ENCODE results near the gene PPL.
"Not testable (repeated sequence)": the region's sequence is repeated elsewhere in the genome, so short reads cannot be mapped to it uniquely, and the experiment has no call there.

The PPL gene

GRCh38 chr16:4908854-4909401 lies 28.0 kb downstream of the PPL start:
- no peak for DNase-seq (ENCODE audit: low read depth in 2 of 2)

- no peak for DNase-seq (ENCODE audit: low read depth in 2 of 2)
Measured at GRCh38 chr16:4904942-4905615, 31.9 kb downstream of the PPL start.

DNA sequence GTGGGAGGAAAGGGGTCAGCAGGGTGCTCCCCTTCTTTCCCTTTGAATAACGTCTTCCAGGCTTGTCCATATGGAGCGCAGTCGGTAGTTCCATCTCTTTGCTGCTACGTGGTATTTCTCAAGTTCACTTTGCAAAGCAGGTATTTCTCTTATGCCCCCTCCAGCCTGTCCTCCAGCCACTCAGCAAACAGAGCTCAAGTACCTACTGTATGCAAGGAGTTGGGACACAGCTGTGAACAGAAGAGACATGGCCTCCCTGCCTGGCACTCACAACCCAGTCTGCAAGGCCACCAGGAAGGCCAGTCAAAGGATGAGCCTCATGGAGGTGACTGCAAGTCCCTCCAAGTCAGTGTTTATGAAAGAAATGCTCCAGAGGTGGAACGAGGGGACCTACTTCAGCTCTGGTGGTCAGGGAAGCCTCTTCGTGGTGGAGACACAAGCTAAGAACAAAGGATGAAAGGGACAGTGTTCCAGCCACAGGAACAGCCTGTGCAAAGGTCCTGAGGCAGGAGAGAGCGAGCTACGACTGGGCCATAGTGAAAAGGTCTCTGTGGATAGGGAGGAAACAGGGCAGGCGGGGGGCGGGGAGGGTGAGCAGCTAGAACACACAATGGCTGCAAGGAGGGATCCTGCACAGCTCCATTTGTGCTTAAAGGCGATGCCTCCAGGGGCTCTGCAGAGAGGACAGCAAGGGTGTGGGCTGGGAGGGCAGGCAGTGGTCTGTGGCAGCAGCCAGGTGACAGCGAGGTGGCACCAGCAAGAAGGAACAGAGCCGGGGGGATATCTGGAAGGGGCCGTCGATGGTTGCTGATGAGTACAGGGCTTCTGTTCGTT lies 32.6 kb downstream of the PPL start:
- DNase-seq (ENCODE audit: low read depth in 2 of 2), result no peak

GRCh38 chr16:4902038-4902437 lies 34.9 kb downstream of the PPL start:
- no peak for DNase-seq (ENCODE audit: low read depth in 2 of 2)

- DNase-seq (ENCODE audit: low read depth in 2 of 2), result no peak
Measured at GRCh38 chr16:4900750-4901149, 36.2 kb downstream of the PPL start.

- no peak for DNase-seq (ENCODE audit: low read depth in 2 of 2)
Measured at GRCh38 chr16:4900036-4900435, 36.9 kb downstream of the PPL start.

DNA sequence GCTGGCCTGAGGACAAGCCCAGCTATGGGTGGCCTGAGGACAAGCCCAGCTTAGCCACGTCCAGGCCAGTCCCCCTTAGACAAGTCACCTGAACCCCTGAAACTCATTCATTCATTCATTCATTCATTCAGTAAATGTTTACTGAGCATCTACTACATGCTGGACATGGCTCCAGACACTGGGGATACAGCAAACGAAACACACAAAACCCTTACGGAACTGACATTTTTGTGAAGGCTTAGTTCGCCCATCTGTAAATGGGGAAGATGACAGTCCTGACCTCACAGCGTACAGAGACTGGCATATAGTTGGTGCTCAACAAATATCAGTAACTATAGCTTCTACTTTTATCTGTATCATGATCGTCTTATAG lies 37.5 kb downstream of the PPL start:
- DNase-seq (ENCODE audit: low read depth in 2 of 2), result no peak

GRCh38 chr16:4898811-4899473 lies 38.0 kb downstream of the PPL start:
- DNase-seq (ENCODE audit: low read depth in 2 of 2), result no peak

DNA sequence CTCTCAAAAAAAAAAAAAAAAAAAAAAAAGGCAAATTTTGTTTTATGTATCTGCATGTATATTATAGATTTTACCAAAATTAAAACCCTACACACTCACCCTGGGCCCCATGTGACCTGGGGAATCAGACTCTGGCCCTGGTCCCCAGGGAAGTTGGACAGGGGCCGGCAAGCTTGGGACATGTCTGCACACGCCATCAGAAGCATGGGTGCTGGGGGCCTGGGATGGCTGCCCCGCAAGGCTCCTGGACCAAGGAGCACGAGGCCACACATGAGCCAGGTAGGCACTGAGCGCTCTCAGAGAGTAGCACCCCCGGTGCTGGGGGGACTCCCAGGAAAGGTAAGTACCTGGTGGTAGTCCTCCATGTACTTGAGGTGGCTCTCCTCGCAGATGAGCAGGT lies 39.6 kb downstream of the PPL start:
- DNase-seq (ENCODE audit: low read depth in 2 of 2), result no peak

DNA sequence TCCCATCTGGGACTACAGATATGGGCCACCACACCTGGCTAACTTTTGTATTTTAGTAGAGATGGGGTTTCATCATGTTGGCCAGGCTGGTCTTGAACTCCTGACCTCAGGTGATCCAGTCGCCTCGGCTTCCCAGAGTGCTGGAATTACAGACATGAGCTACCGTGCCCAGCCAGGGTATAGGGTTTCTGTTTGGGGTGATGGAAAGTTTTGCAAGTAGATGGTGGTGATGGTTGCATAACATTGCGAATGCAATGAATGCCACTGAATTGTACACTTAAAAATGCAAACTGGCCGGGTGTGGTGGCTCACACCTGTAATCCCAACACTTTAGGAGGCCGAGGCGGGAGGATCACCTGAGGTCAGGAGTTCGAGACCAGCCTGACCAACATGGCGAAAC lies 40.2 kb downstream of the PPL start:
- DNase-seq (ENCODE audit: low read depth in 2 of 2), result not testable (repeated sequence)

DNA sequence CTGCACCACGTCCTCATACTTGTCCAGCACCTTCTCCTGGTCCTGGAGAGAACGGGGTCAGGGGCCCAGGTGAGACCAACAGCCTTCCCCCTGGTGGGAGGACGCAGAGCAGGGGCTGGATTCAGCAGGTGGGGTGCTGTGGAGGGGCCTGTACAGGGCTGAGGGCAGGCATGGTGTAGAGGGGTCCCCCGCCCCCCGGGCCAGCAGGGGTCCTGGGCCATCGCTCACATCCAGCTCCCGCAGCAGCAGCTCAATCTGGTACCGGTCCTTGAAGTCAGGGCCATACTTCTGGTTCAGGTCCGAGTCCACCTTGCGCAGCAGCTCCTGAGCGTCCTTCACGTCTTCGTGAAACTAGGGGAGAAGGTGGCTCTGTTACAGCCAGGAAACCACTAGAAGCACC lies 41.6 kb downstream of the PPL start:
- DNase-seq (ENCODE audit: low read depth in 2 of 2), result no peak

- no peak for DNase-seq (ENCODE audit: low read depth in 2 of 2)
Measured at GRCh38 chr16:4894276-4895150, 42.4 kb downstream of the PPL start.

- DNase-seq (ENCODE audit: low read depth in 2 of 2), result no peak
Measured at GRCh38 chr16:4893103-4893862, 43.7 kb downstream of the PPL start.

DNA sequence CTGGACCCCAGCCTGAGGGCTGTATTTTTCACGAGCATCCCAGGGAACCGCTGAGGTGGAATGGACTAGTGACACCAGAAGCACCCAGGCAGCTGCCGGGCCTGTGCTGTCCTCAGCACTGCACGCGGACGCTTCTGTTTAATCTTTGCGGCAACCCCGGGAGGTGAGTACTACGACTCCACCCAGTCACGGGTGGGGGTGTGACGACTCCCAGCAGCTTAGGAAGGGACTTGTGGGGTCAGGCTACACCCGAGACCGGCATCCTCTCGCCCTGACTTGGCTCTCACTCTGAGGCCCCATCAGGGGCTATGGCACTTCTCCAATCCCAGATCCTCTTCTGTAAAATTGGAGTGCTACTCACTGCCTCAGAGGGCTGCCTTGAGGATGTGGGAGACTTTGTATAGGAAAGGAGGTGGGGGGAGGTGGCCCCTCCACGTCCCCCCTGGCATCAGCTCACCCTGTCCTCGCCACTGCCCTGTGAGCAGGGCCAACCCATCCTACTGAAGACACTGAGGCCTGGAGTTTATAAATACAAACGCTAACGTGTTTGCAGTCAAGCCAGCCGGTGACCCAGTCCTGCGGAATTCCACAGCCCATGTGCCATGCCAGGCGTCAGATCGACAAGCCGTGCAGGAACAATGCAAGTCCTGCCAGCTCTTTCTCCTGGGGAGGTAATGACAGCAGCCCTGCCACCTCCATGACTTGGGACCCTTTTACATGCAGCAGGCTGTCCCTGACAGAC lies 44.4 kb downstream of the PPL start:
- no peak for DNase-seq (ENCODE audit: low read depth in 2 of 2)

GRCh38 chr16:4891886-4892216 lies 45.1 kb downstream of the PPL start:
- no peak for DNase-seq (ENCODE audit: low read depth in 2 of 2)

DNA sequence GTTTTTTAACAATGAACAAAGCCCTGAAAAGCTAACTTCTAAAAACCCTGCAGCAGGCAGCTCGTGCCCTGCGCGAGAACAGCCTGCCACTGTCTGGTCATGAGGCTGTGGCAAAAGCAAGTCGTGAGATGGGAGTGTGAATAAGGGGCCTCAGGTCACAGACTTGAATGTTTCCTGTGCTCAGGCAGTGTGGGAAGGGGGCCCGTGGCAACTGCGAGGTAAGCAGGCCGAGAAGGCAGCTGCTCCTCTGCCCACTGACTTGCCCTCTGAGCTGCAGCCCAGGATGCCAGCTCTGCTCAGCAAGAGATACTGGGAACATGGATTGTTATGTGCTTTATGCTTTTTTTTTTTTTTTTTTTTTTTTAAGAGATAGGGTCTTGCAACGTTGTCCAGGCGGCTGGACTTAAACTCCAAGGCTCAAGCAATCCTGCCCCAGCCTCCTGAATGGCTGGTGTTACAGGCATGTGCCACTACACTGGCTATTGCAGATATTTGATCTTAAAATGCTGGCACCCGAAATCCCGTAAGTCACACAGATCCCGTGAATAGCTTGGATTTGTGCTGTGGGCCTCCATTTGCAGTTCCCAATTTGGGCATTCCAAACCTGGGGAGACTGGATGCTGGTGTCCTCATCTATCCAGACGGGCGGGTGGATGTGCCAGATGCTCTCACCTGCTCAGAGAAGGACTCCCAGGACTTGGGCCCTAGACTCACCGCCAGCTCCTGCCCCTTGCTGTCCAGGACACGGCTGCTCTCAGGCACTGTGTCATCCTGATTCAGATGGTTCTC lies 45.7 kb downstream of the PPL start:
- no peak for DNase-seq (ENCODE audit: low read depth in 2 of 2)

DNA sequence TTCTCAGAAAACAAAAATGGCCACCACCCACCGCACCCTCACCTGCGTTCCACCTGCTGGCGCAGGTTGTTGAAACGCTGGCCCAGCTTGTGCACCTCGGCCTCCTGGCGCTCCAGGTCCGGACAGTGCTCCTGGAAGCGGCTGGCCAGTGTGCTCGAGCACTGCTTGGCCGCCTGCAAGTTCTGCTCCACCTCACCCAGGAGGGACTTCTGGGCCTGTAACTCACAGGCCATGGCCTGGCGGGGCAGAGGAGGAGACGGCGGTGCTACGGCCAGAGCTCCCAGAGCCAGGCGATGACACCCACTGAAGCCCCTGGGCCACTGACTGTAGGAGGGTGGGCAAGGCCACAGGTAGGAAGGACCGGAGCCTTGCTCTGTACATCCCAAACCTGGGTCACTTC lies 46.3 kb downstream of the PPL start:
- DNase-seq (ENCODE audit: low read depth in 2 of 2), result no peak

DNA sequence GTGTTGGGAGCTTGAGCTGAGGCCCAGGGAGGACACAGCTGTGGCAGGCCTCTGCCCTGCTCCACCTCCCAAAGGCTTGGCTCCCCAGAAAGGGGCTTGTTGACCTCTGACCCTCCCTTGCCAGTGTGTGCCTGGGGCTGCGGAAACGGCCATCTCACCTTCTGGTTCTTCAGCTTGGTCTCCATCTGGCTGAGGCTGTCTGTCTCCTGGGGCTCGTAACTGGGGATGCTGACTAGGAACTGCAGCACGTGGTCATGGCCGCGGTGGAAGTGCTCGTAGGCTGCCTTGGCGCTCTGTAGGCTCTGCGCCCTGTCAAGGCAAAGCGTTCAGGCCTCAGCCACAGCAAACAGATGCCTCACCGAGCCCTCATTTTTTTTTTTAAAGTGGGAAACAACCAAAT lies 46.9 kb downstream of the PPL start:
- DNase-seq (ENCODE audit: low read depth in 2 of 2), result no peak

- no peak for DNase-seq (ENCODE audit: low read depth in 2 of 2)
Measured at GRCh38 chr16:4888428-4889135, 48.4 kb downstream of the PPL start.
